ENCODE results near the gene PBX1.

PBX1 gene

DNA sequence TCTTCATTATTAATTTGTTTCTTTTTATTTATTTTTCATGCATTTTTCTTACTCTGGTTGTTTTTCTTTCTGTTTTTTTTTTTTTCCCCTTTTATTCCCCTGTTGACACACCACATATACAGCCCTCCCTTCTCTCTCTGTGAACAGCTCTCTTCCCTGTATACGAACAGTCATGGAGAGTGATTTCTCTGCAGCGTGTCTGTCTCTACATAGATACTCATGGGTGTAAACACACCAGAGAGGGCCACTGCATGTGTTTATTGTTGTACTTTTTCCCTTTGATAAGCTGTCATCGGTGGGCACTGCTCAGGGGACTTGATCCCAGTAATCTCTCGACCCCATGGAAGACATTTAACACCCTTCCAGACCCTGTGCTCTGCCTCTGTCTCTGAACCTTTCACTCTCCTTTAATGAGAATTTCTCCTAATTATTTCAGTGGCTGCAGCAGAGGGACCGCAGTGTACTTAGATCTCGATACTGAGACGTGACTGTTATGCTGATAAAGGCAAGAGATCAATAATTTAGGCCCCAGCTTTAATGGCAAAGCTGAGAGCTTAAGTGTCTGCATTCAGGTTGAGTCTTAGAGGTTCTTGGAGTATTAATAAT, 113.1 kb downstream of the PBX1 start:
- Mint-ChIP-seq H3K27me3 (peaks cover 2% of the 10 kb centered on the region), H3K36me3 (no peaks in the 10 kb centered on the region), H3K9me3 (peaks cover 5% of the 10 kb centered on the region), H3K4me3 (no peak overlapping the region), H3K4me1 (no peaks in the 10 kb centered on the region), H3K27ac (no peak overlapping the region)

DNA sequence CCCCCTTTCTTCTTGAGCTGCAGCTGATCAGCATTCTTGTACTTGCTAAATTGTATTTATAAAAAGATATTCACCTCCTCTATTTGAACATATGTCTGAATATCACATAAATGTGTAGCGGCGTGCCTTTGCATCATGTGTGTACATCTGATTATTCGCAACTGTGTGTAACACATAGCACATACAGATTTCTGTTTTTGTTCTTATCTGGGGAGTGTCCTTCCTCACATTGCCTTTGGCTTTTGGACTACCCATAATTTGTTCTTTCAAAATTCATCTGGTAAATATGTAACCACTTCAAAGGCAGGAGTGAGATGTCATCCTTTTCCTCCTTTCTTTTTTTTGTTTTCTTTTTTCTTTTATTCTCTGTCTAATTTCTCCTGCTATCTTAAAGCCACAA, 113.6 kb downstream of the PBX1 start:
- Mint-ChIP-seq H3K27me3 (peaks cover 2% of the 10 kb centered on the region), H3K27ac (no peak overlapping the region), H3K36me3 (no peaks in the 10 kb centered on the region), H3K4me3 (no peak overlapping the region), H3K9me3 (peaks cover 5% of the 10 kb centered on the region), H3K4me1 (no peaks in the 10 kb centered on the region)

DNA sequence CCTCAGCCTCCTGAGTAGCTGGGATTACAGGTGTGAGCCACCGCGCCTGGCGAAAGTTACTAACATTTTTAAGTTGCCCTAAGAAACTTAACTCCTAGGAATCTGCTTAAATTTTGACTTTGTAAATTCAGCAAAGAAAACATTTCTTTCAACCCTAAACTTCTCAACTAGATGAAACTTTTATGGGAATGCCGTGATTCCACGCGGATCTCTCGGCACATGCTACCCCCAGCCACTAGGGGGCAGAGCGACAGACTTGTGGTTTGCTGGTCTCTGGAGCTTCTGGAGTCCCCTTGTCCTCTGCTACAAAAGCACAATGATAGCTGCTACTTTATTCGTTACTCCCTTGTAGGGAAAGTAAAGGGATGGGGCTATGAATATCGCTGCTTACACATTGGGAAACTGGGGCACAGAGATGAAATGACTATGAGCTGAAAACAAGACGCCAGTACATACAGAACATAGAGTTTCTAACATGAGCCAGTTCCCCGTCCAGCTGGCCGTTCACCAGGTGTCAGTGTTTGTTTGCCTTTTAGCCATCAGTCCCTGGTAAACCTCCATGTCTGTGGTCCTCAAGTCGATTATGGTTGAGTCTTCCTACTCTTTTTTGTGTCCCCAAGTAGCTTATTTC, 114.7 kb downstream of the PBX1 start:
- H3K36me3 Mint-ChIP-seq: no peaks in the 10 kb centered on the region
- H3K27me3 Mint-ChIP-seq: peaks cover 2% of the 10 kb centered on the region
- H3K9me3 Mint-ChIP-seq: peaks cover 8% of the 10 kb centered on the region
- no peak overlapping the region for H3K4me3 Mint-ChIP-seq
- H3K27ac Mint-ChIP-seq: no peak overlapping the region
- no peaks in the 10 kb centered on the region for H3K4me1 Mint-ChIP-seq

DNA sequence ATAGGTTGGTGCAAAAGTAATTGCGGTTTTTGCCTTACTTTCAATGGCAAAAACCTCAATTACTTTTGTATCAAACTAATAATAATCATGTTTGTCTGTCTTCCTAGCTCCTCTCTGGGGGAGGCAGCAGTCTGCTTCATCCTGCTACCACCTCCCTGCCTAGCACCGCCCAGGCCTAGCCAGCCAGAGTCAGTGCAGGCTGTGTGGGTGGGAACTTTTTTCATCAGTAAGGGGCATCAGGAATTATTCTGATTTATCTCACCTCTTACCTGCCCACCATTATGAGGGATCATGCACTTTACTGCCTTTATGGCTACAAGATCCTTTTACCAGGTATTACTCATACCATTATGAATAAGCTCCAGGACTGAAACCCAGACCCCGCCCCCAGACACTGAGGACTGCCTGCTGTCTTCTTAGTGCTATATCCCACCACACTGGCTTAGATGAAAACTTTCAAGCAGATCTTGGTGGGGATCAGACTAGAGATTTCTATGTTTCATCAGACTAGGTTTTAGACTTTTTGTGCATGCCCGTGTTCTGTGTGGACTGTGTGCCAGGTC, 116.4 kb downstream of the PBX1 start:
- no peaks in the 10 kb centered on the region for H3K27me3 Mint-ChIP-seq
- no peaks in the 10 kb centered on the region for H3K36me3 Mint-ChIP-seq
- no peaks in the 10 kb centered on the region for H3K4me1 Mint-ChIP-seq
- no peak overlapping the region for H3K4me3 Mint-ChIP-seq
- peaks cover 7% of the 10 kb centered on the region for H3K9me3 Mint-ChIP-seq
- H3K27ac Mint-ChIP-seq: no peak overlapping the region

DNA sequence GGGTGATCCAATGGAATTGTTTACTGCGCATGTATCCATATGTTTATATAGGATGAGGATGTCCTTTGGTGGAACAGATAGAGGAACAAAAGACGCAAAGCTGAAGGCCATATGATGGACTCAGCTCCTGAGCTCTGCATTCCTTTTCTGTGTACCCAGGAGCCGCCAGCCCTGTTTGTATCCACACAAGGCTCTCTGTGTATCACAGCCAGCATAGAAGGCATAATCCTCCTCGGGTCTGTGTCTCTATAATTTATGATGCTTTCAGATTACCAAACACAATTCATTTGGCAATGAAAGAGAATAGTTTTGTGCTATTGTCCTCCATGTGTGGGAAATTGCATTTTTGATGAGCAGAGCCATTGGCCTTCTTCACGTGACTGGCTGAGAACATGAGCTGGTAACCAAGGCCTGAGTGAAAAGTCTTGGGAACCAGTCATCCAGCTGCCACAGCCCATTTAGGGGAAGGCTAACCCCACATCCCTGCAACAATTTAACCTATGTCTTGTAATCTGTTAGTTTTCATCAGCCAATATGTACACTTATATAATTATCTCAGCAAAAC, 119.2 kb downstream of the PBX1 start:
- no peak overlapping the region for H3K4me3 Mint-ChIP-seq
- H3K36me3 Mint-ChIP-seq: no peaks in the 10 kb centered on the region
- H3K27ac Mint-ChIP-seq: no peak overlapping the region
- H3K27me3 Mint-ChIP-seq: no peaks in the 10 kb centered on the region
- H3K4me1 Mint-ChIP-seq: no peaks in the 10 kb centered on the region
- H3K9me3 Mint-ChIP-seq: peaks cover 7% of the 10 kb centered on the region

DNA sequence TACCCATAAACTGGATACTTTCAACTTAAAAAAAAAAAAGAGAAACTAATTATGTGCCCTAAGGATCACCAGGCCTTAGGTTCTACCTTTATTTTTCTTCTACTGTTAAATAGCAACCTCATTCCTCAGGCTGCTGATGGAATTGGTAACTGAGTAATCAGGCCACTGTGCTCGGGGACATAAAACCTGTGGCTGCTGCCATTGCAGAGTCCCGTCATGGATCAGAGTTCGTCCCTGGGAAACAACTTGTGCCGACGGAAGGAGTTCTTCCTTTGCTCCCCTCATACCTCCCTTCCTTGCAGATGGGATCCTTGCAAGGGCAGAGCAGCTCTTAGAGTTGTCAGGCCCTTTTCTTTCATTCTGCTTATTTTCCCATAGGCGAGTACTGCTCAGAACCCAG, 123.6 kb downstream of the PBX1 start:
- H3K4me3 Mint-ChIP-seq: no peak overlapping the region
- no peaks in the 10 kb centered on the region for H3K36me3 Mint-ChIP-seq
- no peak overlapping the region for H3K27ac Mint-ChIP-seq
- no peaks in the 10 kb centered on the region for H3K4me1 Mint-ChIP-seq
- H3K27me3 Mint-ChIP-seq: no peaks in the 10 kb centered on the region
- peaks cover 7% of the 10 kb centered on the region for H3K9me3 Mint-ChIP-seq

DNA sequence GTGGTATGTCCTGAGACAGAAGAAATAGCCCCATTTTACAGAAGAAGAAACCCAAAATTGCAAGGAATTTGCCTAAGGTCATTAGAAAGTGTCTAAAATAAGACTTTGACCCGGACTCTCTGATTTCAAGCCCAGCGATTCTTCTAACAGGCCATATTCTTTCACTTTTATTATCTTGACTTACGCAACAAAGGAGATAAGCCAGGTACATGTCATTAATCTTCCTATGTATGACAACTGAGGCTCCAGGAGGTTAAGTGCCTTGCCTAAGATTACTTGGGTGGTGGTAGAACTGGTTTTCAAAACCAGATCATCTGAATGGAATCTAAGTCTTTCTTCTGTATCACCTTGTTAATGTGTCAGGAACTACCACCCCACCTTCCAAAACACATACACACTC, 124.3 kb downstream of the PBX1 start:
- H3K36me3 Mint-ChIP-seq: no peaks in the 10 kb centered on the region
- no peak overlapping the region for H3K4me3 Mint-ChIP-seq
- H3K9me3 Mint-ChIP-seq: peaks cover 7% of the 10 kb centered on the region
- H3K4me1 Mint-ChIP-seq: no peaks in the 10 kb centered on the region
- no peak overlapping the region for H3K27ac Mint-ChIP-seq
- no peaks in the 10 kb centered on the region for H3K27me3 Mint-ChIP-seq

DNA sequence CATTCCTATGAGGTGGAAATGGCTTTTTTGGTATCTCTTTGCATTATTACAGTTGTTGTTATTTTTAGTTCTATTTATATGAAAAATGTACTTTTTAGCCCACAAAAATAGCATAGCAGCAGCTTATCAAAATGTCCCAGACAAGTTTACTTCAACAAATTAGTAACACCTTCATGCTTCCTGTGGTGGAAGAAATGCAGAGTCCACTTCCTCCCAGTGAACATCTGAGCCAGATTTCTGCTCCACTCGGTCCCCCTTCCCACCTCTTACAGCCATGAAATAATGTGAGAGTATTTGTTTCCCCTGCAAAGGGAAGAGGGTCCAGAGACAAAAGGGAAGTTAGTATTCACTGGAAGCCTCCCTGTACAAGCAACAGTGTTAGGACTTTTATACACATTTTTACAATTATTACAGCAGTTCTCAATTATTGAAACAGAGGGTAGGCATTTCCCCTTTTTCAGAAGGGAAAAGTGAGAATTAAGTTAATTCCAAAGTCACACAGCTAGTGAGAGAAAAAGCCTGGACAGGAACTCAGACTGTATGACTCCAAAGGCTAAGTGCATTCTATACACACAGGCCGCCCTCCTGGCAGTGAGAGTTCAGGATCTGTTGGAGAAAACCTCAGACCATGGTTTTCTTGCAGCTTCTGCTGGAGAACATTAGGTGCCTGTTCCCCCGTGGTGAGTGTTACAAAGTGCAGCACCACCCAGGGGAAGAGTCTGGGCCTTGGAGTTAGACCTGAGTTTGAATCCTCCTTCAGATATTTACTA, 126.5 kb downstream of the PBX1 start:
- H3K36me3 Mint-ChIP-seq: no peaks in the 10 kb centered on the region

DNA sequence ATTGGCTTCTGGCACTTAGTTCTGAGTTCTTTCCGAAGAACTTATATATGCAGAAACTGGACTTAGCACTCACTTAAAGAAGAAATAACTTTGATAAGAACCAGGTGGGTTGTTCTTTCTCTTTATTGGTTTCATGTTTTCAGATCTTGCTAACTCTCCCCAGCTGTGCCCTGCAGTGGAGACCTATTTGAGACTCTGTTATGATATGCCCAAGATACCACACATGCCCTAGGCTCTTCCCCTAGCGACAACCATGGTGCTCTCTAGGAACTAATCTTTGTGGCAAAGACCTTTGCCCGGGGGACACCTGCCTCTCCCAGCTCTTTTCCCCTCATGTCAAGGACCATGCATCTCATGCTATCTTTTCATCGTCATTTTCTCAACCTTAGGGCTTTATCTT, 128.8 kb downstream of the PBX1 start:
- no peak overlapping the region for H3K4me3 Mint-ChIP-seq
- H3K9me3 Mint-ChIP-seq: no peaks in the 10 kb centered on the region
- H3K36me3 Mint-ChIP-seq: no peaks in the 10 kb centered on the region
- H3K27me3 Mint-ChIP-seq: no peaks in the 10 kb centered on the region
- H3K27ac Mint-ChIP-seq: no peak overlapping the region
- no peaks in the 10 kb centered on the region for H3K4me1 Mint-ChIP-seq

More for the DNA sequence above, 126.5 kb downstream of the PBX1 start:
- H3K4me1 Mint-ChIP-seq: no peaks in the 10 kb centered on the region
- no peaks in the 10 kb centered on the region for H3K9me3 Mint-ChIP-seq
- H3K4me3 Mint-ChIP-seq: no peak overlapping the region
- no peaks in the 10 kb centered on the region for H3K27me3 Mint-ChIP-seq
- no peak overlapping the region for H3K27ac Mint-ChIP-seq

DNA sequence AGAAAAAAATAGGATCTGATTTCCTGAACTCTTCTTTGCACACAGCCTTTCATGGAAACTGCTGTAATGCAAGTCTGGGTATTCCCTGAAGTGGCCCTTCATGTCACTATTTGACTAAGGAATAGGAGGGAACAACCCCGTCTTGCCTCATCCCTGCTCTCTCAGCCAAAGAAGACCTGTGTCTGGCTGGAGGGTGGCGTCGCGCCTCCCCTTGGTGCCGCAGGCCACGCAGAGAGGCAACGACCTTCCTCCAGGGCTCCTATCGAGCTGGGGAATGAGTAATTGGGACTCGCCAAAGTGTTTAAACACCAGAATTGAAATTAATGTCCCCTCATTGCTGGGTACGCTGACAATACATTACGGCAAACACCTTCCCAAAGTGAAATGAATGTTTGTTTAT, 129.8 kb downstream of the PBX1 start:
- H3K9me3 Mint-ChIP-seq: no peaks in the 10 kb centered on the region
- H3K27me3 Mint-ChIP-seq: no peaks in the 10 kb centered on the region
- H3K4me1 Mint-ChIP-seq: no peaks in the 10 kb centered on the region
- H3K36me3 Mint-ChIP-seq: no peaks in the 10 kb centered on the region
- no peak overlapping the region for H3K27ac Mint-ChIP-seq
- no peak overlapping the region for H3K4me3 Mint-ChIP-seq

DNA sequence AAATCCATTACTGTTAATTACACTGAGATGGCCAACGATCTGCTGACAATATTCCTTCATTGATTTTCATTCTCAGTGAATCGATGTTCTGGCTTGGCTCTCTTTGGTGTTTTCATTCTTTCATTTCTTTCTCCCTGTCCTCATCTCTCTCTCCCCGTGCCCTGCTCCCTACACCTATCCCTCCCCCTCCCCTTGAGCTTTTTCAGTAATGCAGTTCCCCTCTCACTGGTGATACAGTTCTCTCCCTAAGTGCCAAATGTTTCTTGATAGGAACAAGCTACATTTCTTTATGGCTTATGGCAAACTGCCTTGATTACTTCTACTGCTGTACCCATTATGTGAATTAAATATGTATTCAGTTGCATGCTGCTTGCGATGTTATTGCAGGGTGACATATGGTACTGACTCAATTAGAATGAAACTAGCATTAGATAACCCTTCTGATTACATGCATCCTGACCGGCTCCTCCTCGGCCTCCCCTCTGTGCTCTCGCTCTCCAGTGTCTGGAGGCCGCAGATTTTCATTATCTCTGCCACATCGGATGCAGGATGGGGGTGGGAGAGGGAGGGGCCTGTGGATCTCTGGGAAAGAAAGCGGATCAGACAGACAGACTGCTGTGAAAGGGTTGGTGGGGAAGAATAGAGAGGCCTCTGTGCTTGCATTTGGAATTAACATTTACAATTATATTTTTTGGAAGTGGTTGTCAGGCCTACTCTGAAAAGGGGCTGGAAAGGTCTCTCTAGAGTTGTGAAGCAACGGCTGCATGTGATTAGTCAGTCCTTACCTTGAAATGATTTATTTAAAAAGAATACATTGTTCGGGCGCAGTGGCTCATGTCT, 130.9 kb downstream of the PBX1 start:
- H3K4me3 Mint-ChIP-seq: no peak overlapping the region
- no peak overlapping the region for H3K27ac Mint-ChIP-seq
- no peaks in the 10 kb centered on the region for H3K4me1 Mint-ChIP-seq
- H3K36me3 Mint-ChIP-seq: no peaks in the 10 kb centered on the region
- H3K27me3 Mint-ChIP-seq: no peaks in the 10 kb centered on the region
- no peaks in the 10 kb centered on the region for H3K9me3 Mint-ChIP-seq

DNA sequence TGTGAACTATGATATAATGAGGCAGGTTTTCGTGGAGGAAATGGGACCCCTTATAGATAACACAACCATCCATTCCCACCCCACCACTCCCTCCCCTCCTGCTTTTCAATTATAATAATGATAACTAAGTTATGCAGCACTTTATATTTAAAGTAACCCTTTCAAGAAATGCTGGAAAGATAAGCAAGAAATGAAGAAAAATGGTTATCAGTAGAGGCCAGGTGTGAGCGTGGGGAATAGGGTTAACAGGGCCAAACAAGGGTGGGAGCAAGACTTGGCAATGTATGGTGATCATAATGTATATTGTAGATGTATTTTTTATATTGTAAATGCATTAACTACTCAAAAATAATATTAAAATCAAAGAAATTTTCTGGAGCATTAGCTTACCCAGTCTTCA, 133.4 kb downstream of the PBX1 start:
- Mint-ChIP-seq H3K27ac (no peak overlapping the region), H3K4me1 (no peaks in the 10 kb centered on the region), H3K4me3 (no peak overlapping the region), H3K9me3 (no peaks in the 10 kb centered on the region), H3K36me3 (no peaks in the 10 kb centered on the region), H3K27me3 (no peaks in the 10 kb centered on the region)

DNA sequence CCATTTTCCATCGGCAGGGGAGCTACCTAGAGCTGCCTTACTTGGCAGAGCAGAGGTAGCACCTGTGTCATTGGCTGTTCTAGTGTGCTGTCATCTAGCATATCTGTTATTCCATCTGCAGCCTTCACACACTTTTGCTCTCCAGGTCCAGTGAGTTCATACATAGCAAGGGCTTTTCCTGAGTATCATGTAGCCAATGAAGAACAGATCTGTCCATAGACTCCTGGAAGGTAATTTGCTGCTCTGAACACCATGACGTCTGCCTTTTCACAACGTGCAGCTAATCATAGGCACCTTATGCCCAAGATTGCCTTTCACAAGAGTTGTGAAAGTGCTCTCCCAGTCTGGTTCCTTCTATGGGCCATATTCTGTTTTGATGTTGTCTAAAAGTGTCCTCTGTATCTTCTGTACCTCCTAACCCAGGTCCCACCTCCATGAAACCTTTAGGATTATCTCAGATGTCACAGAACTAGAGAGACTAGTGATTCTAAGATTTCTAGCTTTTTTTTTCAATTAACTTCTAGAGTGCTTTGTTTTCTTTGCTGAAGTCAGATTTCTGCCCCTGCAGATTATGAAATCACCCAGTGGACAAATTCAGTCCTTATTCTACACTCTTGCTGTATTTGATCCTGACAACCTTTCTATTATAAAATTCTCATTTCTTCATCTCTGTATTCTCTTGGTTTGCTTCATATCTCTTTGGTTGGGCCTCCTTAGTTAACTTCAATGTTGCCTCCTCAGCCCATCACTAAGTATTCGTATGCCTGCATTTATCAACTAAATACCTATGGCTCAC, 134.8 kb downstream of the PBX1 start:
- H3K4me3 Mint-ChIP-seq: no peak overlapping the region
- no peaks in the 10 kb centered on the region for H3K36me3 Mint-ChIP-seq
- no peaks in the 10 kb centered on the region for H3K9me3 Mint-ChIP-seq
- no peak overlapping the region for H3K27ac Mint-ChIP-seq
- no peaks in the 10 kb centered on the region for H3K27me3 Mint-ChIP-seq
- no peaks in the 10 kb centered on the region for H3K4me1 Mint-ChIP-seq

DNA sequence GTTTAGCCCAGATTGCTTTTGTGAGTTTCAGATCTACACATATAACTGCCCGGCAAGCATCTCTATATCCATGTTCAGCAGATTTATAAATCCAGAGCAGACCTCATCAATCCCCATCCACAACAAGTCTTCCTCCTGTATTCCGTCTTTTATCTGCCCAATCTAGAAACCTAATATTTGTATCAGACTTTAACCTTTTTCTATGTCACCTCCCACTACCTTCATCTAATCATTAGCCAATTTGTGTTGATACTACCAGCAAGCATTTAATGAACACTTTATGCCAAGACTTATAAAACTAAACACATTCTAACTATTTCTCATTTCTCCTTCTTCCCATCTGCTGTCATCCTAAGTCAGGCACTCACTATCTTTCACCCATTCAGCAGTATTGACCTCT, 135.5 kb downstream of the PBX1 start:
- H3K4me3 Mint-ChIP-seq: no peak overlapping the region
- no peaks in the 10 kb centered on the region for H3K4me1 Mint-ChIP-seq
- H3K36me3 Mint-ChIP-seq: no peaks in the 10 kb centered on the region
- no peak overlapping the region for H3K27ac Mint-ChIP-seq
- H3K9me3 Mint-ChIP-seq: no peaks in the 10 kb centered on the region
- no peaks in the 10 kb centered on the region for H3K27me3 Mint-ChIP-seq
